Bone marrow (tissue), 2 donors: ENCODE measurements around the gene MLLT1.
A peak's percentile ranks its signal among the peaks of the same experiment; 100 is the strongest.

Experiments
- DNase-seq, 2 donors: peaks; one replicate each; lab custom pipeline; 2025; lab: John Stamatoyannopoulos, UW

The MLLT1 gene

GRCh38 chr19:6221878-6222746 is 57.7 kb downstream of the MLLT1 start:
- DNase-seq, result no peak

DNA sequence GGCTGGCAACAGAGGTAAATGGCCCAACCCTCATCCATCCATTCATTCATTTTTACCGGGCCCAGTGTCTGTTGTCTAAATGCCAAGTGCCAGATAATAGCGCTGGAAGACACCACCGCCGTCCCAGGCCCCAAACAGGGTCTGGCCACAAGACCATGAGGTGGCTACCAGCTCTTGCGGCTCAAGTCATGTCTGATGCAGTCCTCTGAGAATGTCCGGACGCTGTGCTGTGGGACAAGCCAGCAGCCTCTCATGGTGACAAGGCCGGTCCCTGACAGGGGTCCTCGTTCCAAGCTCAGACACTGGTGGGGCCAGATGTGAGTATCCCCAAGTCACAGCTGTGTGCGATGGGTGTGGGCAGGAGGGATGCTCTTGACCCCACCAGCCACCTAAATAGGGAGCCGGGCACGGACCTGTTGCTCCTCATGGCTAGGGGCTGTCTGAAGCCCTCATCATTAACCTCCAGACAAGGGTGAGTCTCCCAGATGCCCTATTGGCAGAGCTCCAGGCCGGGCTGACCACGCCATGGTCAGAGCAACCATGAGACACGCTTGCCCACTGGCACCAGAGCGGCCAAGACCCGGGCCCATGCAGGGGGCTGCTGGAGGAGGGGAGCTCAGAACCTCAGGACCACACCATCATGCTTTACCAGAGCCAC is 58.4 kb downstream of the MLLT1 start:
- no peak for DNase-seq

- DNase-seq, result no peak
Observed at GRCh38 chr19:6220385-6221191, 59.2 kb downstream of the MLLT1 start.

DNA sequence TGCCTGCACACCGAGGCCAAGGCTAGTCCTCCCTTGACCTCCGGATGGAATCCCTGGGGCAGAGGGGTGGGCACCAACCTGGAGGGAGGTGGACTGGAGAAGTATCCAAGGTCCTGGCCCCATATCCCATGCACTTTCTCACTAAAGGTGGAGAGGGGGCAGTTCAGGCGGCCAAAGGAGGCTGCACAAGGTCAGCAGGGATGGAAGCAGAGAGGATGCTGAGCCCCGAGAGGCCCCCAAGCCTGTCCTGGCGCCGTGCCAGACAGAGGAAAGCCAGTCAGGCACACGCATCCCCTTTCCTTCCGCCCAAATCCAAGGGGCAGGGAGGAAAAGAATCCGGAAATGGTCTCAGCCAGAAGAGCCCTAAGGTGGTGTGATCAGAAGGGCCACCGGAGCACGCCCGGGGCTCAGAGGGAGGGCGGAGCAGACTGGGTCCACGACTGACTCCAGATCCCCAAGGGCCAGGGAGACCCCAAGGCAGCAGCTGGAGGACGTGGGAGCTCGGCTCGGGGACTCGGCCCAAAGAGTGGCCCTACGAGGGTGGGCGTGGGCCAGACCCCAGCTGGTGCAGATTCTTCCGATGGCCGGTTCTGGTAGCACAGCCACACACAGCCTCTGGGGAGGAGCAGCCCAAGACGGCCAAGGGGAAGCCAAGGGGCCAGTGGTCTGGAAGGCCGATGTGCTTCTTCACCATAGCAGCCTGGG is 60.0 kb downstream of the MLLT1 start:
- no peak for DNase-seq

DNA sequence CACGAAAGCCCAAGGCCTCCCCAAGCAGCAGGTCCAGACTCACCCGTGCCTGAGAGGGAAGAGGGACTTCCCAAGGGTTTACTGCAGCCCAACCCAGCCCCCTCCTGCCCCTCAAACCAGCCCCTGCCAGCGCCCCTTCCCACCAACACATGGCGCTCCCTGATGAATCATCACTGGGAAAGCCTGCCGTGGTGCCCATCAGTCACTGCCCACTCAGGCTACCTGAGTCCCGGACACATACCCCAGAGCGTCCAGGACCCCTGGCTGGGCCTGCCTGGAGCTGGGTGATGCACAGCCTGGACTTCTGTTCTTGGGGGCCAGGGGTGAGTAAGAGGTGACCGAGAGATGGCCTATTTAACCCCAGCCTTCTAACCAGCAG is 60.6 kb downstream of the MLLT1 start:
- no peak for DNase-seq

- DNase-seq, result peak; percentile 55 to 76
Observed at GRCh38 chr19:6218491-6219146, 61.2 kb downstream of the MLLT1 start.

- no peak for DNase-seq
Observed at GRCh38 chr19:6217752-6218334, 61.9 kb downstream of the MLLT1 start.

GRCh38 chr19:6216996-6217751 is 62.6 kb downstream of the MLLT1 start:
- DNase-seq, result no peak

DNA sequence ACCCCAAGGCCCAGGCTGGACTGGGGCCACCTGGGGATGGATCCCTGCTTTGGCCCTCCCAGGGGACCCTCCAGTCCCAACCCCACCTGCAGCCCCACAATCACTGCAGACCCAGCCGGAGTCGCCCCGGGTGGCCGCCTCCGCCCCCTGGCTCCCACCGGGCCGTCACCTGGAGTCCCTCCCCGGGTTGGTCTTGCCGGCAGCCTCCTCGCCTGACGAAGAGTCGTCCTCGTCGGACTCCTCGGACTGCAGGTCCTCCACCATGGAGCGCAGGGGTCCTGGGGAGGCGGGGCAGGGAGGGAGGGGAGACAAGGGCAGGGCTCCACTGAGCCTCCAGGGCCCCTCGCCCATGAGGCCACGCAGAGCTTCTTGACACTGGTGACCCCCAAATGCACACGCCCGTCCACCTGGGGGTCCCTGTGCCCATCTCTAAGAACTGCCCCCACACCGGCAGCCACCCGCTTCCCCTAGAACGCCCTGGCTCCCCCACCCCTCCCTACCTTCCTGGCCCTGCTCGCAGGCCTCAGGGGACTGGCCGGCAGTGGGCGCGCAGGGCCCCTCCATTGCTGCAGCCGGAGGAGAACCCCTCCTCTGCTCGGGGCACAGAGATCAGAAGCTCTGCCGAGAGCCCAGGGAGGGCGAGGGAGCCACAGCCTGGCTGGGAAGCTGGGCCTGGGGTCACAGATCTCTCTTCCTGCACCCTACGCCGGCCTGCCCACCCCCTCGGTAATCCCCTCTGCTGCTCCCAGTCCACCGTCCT is 63.4 kb downstream of the MLLT1 start:
- no peak for DNase-seq

GRCh38 chr19:6215701-6216235 is 64.0 kb downstream of the MLLT1 start:
- no peak for DNase-seq

- no peak for DNase-seq
Observed at GRCh38 chr19:6214881-6215541, 64.8 kb downstream of the MLLT1 start.

GRCh38 chr19:6213696-6214641 is 65.8 kb downstream of the MLLT1 start:
- no peak for DNase-seq

- no peak for DNase-seq
Observed at GRCh38 chr19:6213266-6213595, 66.5 kb downstream of the MLLT1 start.

GRCh38 chr19:6212403-6213265 is 67.1 kb downstream of the MLLT1 start:
- DNase-seq, result no peak

DNA sequence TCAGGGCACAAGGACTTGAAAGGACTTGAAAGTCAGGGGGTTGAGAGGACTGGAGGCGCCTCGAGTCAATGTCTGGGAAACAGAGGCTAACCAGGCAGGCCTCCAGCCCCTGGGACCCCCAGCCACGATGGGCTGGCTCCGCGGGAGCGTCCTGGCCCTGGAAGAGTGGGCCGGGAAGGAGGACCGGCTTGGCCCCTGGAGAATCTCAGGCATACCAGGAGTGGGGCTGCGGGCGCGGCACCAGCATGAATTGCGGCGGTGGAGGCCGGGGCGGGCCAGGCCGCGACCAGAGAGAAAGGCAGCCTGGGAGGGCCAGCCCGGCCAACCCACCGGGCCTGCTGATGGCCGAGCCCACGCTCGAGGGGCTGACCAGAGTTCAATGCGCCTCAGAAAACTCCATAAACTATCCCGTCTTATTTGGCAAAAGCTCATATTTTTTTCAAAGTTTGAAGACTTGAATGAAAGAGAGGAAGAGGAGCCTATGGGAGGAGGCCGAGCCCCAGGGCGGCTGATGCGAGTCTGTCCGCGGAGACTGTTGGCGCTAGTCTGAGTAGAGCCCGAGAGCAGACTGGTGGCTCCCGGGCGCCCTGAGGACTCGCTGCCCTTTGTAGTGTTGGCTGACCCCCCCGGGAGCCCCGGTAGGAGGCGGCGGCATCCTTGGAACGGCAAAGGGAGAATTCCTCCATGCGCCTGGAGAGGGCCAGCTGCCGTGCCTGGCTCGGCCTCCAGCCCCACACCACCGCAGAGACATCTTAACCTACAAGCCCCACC is 68.0 kb downstream of the MLLT1 start:
- no peak for DNase-seq
